D721Med (cell line): ENCODE data around the gene GNG10.

Experiments
- DNase-seq: peaks from one replicate; pipeline ENCODE4 v3.0.0; 2011; ENCODE audit warnings: low spot score; ENCODE audit not compliant: insufficient read length
- FAIRE-seq: peaks from 2 replicates; lab custom pipeline; 2011; peaks lifted over from hg19 to GRCh38; lab: Jason Lieb, UNC
- TF ChIP-seq, protein P1 (sequence below): IDR thresholded peaks from 2 replicates; pipeline ENCODE4 v1.5.1; 2012; ENCODE audit warnings: mild to moderate bottlenecking, control low read depth; ENCODE audit not compliant: insufficient read depth; ENCODE audit errors: missing control alignments

The GNG10 gene

DNA sequence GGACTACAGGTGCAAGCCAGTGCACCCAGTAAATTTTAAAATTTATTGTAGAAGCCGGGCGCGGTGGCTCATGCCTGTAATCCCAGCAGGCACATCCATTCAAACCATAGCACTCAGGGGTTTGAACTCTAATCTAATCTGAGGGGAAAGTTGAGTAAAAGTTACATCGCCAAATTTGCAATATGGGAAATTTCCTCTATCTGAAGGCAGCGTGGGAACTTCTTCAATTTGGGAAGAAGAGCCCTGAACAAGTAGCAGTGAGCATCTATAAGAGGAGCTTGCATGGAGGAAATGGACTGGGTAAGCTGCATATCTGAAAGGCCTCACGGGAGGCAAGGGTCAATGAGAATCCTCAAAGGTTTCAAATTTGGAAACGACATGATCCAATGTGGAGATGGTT, 33.0 kb upstream of the GNG10 start:
- TF ChIP-seq, protein P1, sequence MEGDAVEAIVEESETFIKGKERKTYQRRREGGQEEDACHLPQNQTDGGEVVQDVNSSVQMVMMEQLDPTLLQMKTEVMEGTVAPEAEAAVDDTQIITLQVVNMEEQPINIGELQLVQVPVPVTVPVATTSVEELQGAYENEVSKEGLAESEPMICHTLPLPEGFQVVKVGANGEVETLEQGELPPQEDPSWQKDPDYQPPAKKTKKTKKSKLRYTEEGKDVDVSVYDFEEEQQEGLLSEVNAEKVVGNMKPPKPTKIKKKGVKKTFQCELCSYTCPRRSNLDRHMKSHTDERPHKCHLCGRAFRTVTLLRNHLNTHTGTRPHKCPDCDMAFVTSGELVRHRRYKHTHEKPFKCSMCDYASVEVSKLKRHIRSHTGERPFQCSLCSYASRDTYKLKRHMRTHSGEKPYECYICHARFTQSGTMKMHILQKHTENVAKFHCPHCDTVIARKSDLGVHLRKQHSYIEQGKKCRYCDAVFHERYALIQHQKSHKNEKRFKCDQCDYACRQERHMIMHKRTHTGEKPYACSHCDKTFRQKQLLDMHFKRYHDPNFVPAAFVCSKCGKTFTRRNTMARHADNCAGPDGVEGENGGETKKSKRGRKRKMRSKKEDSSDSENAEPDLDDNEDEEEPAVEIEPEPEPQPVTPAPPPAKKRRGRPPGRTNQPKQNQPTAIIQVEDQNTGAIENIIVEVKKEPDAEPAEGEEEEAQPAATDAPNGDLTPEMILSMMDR = no peak
- FAIRE-seq (no peak), DNase-seq (no peak)

- TF ChIP-seq, protein P1 = no peak
- FAIRE-seq = no peak
- DNase-seq = no peak
Observed at GRCh38 chr9:111630182-111630963, 31.0 kb upstream of the GNG10 start.

GRCh38 chr9:111630964-111631213, 30.5 kb upstream of the GNG10 start:
- FAIRE-seq = no peak
- TF ChIP-seq, protein P1 = no peak
- no peak for DNase-seq

GRCh38 chr9:111631214-111631971, 30.0 kb upstream of the GNG10 start, which contains the start of gene DNAJC25:
TSS of gene DNAJC25 (plus strand) at chr9:111631334. CDS start at chr9:111631408, 74 bp downstream.
- DNase-seq = peak; percentile 94
- TF ChIP-seq, protein P1 = no peak

DNA sequence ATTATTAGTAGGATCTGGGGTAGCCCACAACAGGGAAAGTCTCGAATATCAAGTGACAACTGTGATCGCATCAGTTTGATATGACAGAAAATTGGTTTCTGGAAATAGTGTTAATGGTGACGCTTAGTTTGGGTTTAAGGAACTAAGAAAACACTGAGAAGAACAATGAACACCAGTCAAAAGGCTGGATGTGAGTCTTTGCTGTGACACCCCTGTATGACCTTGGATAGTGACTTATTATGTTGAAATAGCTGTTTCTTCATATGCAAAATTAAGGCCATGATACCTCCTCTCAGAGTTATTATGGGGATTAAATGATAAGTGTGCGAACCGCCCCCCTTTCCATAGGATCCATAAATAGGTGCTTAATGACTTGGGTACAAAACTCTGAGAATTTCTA, 29.3 kb upstream of the GNG10 start:
- no peak for FAIRE-seq
- no peak for DNase-seq
- TF ChIP-seq, protein P1 = no peak

More at GRCh38 chr9:111631214-111631971, 30.0 kb upstream of the GNG10 start, which contains the start of gene DNAJC25:
- FAIRE-seq = no peak

- TF ChIP-seq, protein P1 = no peak
- DNase-seq = no peak
- FAIRE-seq = peak; percentile 29
Observed at GRCh38 chr9:111632695-111633388, 28.6 kb upstream of the GNG10 start.
